Measurements from ENCODE around the gene PCNP. TPM values are rescaled to one million over a fixed set of nuclear protein-coding genes. Genes with fewer than 3 reads are reported as not detected.
A peak's percentile ranks its signal among the peaks of the same experiment; 100 is the strongest.

The PCNP gene
- polyA plus RNA-seq, 1 of the 3 experiments (the other 2 are of a cell fraction), result 45.8 TPM

DNA sequence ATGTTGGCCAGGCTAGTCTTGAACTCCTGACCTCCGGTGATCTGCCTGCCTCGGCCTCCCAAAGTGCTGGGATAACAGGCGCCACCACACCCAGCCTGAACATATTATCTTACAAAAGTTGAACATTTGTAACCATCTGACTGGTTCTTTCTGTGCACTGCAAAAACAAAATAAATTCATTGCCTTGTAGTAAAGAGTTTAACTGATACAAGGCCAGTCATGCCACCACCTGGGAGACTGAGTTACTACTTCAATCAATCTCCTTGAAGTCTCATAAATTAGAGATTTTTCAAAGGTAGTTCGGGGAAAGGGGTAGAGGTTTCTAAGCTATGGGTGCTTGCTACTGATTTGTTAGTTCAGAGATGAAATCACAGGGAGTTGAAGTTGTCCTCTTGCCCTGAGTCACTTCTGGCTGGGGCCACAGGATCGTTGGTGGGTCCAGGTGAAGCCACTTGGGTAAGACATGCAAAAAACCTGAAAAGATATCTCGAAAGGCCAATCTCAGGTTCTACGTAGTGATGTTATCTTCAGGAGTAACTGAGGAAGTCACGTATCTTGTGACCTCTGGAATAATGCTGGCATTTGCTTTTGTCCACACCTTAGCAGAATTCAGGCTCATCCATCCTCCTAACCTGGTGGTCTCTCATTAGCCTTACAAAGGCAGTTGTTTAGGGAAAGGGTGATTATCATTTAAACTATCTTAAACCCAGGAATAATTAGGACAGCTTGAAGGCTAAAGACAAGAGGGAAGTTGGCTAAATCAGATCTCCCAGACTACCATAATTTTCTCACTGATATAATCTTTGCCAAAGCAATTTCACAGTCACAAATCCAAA, 69.2 kb downstream of the PCNP start:
- H3F3A ChIP-seq (replicated peaks; ENCODE audit: insufficient read depth), result no peaks in the 10 kb centered on the region
- H3K79me2 ChIP-seq (ENCODE audit: insufficient read depth), result no peaks in the 10 kb centered on the region
- no peaks in the 10 kb centered on the region for H3K9me3 ChIP-seq
- H4K20me1 ChIP-seq (ENCODE audit: insufficient read depth), result no peaks in the 10 kb centered on the region
- H2AFZ ChIP-seq (ENCODE audit: low read depth), result no peak overlapping the region
- H3K4me3 ChIP-seq (ENCODE audit: low read depth in 2 of 2, low read length in 1 of 2), result no peak overlapping the region
- CTCF ChIA-PET, result no interaction called here
- POLR2A ChIA-PET, result no interaction called here
- no peak for DNase-seq
- peaks cover 0 to 3% of the 10 kb centered on the region in 2 experiments for H3K36me3 ChIP-seq (replicated peaks in 1 of 2; ENCODE audit: control insufficient read depth in 1 of 2, insufficient read depth in 2 of 2, low read length in 1 of 2)
- H3K4me1 ChIP-seq (ENCODE audit: control insufficient read depth in 1 of 2, insufficient read depth in 2 of 2, low read depth in 1 of 2, low read length in 1 of 2), result peaks cover 0 to 10% of the 10 kb centered on the region in 2 experiments; a peak in 1 of 4 replicates
- H3K27me3 ChIP-seq (ENCODE audit: insufficient read depth), result no peaks in the 10 kb centered on the region
- TF ChIP-seq FOXM1 (IDR thresholded peaks at IDR 0.05; ENCODE audit: low read depth) (no peak), MEF2A (IDR thresholded peaks at IDR 0.05; ENCODE audit: borderline replicate concordance, low read depth) (no peak), ELF1 (IDR thresholded peaks at IDR 0.05) (no peak), YY1 (IDR thresholded peaks at IDR 0.05; ENCODE audit: low read depth) (no peak)
- TF ChIP-seq, protein P1, sequence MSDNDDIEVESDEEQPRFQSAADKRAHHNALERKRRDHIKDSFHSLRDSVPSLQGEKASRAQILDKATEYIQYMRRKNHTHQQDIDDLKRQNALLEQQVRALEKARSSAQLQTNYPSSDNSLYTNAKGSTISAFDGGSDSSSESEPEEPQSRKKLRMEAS (IDR thresholded peaks at IDR 0.05; ENCODE audit: low read depth), result no peak
- TF ChIP-seq, protein P2, sequence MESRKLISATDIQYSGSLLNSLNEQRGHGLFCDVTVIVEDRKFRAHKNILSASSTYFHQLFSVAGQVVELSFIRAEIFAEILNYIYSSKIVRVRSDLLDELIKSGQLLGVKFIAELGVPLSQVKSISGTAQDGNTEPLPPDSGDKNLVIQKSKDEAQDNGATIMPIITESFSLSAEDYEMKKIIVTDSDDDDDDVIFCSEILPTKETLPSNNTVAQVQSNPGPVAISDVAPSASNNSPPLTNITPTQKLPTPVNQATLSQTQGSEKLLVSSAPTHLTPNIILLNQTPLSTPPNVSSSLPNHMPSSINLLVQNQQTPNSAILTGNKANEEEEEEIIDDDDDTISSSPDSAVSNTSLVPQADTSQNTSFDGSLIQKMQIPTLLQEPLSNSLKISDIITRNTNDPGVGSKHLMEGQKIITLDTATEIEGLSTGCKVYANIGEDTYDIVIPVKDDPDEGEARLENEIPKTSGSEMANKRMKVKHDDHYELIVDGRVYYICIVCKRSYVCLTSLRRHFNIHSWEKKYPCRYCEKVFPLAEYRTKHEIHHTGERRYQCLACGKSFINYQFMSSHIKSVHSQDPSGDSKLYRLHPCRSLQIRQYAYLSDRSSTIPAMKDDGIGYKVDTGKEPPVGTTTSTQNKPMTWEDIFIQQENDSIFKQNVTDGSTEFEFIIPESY (IDR thresholded peaks at IDR 0.05; ENCODE audit: borderline replicate concordance, low read depth), result no peak
- H3K27ac ChIP-seq (ENCODE audit: low read depth in 2 of 2, low read length in 1 of 2), result peak overlapping the region in 1 of 2 experiments; percentile 47; a peak in 2 of 4 replicates
- no peaks in the 10 kb centered on the region for H3K9me2 ChIP-seq
- 93% methylated on average over 8 of the region's 8 CpGs for WGBS (ENCODE audit: low lambda C conversion rate)
- no peak overlapping the region for H3K4me2 ChIP-seq
- no peak overlapping the region for H3K9ac ChIP-seq

Small RNA genes within 50 kb of the gene (small RNA-seq; reads per million reads assigned to genes)
- gene RF00019, result 0 reads per million in 7 experiments
- gene RNU6-1256P, result 0 reads per million in 7 experiments

Other genes with a start within 250 kb of the PCNP start
- gene SENP7, start 61.0 kb upstream of the PCNP start, polyA plus RNA-seq (2012; rRNA removed), result 2.7 and 4.5 TPM in 2 replicates
- gene TRMT10C, start 12.3 kb upstream of the PCNP start, polyA plus RNA-seq (2012; rRNA removed), result 13.7 and 16.1 TPM in 2 replicates
- 4.9 and 7.2 TPM in 2 replicates for gene ZBTB11, start 103.0 kb downstream of the PCNP start, polyA plus RNA-seq (2012; rRNA removed)
- 1,143 and 1,159 TPM in 2 replicates for gene RPL24, start 112.5 kb downstream of the PCNP start, polyA plus RNA-seq (2012; rRNA removed)
- gene CEP97, start 150.4 kb downstream of the PCNP start, polyA plus RNA-seq (2012; rRNA removed), result 1.3 and 1.5 TPM in 2 replicates
- gene NXPE3, start 205.0 kb downstream of the PCNP start, polyA plus RNA-seq (2012; rRNA removed), result 21.3 and 25.1 TPM in 2 replicates